Pancreas (tissue), 10 donors: ENCODE measurements around the gene SBNO2. TPM values are rescaled to one million over a fixed set of nuclear protein-coding genes. Genes with fewer than 3 reads are reported as not detected.

Experiments used
- ATAC-seq, 4 donors: fragments of 200-7000 bp; cut with Tn5 transposase; one replicate each; pipeline versions ENCODE4 v1.8.0 to v1.9.1; 2020; ENCODE audit warnings: mild to moderate bottlenecking in 4 of 4, moderate library complexity in 4 of 4
- DNase-seq, 6 donors: peaks; one replicate each; pipeline ENCODE4 v3.0.0-alpha.2; 2020
- FAIRE-seq: peaks from 2 replicates; lab custom pipeline; 2012; peaks lifted over from hg19 to GRCh38; lab: Jason Lieb, UNC
- H3K27ac ChIP-seq, 4 donors: fragments of 200-600 bp; sonication (generic); 1 replicate in 3 of 4; 2 replicates in 1 of 4; pipeline versions ENCODE4 v1.5.0 to v1.8.0; 2020
- H3K27me3 ChIP-seq, 4 donors: fragments of 200-600 bp; one replicate each; pipeline ENCODE4 v1.8.0; 2021
- H3K36me3 ChIP-seq, 3 donors: fragments of 200-600 bp; sonication (generic) in 1 of 3; one replicate each; pipeline versions ENCODE4 v1.5.0 to v1.8.0; 2020 to 2021
- H3K4me1 ChIP-seq, 3 donors: fragments of 200-600 bp; one replicate each; pipeline ENCODE4 v1.8.0; 2021
- H3K4me3 ChIP-seq, 4 donors: fragments of 200-600 bp; sonication (generic) in 2 of 4; one replicate each; pipeline versions ENCODE4 v1.5.0 to v1.8.0; 2020 to 2021
- H3K9me3 ChIP-seq, 4 donors: fragments of 200-600 bp; one replicate each; pipeline ENCODE4 v1.8.0; 2021
- WGBS, 2 donors: extraction: QIAGEN DNeasy Blood & Tissue Kit; methylation state at CpG; one replicate each; pipeline ENCODE4 v1.1.7; 2013; 5-methylcytosine and 5-hydroxymethylcytosine counted together
- intact Hi-C, 3 donors: fragments of 100-400 bp; cut with DNase I; formaldehyde crosslinking; loops; one replicate each; pipeline versions ENCODE4 v1.11.1 to v1.14.2; 2022
- polyA plus RNA-seq, 2 donors: library from polyadenylated mRNA; stranded (reverse); fragments of 200-250 nt; gene quantifications; one replicate each; pipeline ENCODE4 v1.2.3, GENCODE V29; 2013
- total RNA-seq, 6 donors: library from RNA; stranded (reverse); fragmentation: NEBNext Ultra II Directional in 4 of 6; extraction: Animal tissue kit (Norgen Biotek cat#: 25700) in 4 of 6; gene quantifications; one replicate each; pipeline versions ENCODE4 v1.2.1 to v1.2.4, GENCODE V29; 2021 to 2023
- TF ChIP-seq, protein P1 (sequence below), 4 donors: fragments of 200-600 bp; sonication (generic) in 3 of 4; IDR thresholded peaks; one replicate each; pipeline versions ENCODE4 v1.5.0 to v1.8.0; 2021; ENCODE audit warnings: antibody characterized with exemption in 4 of 4
- donor health status: healthy with polysubstance abuse.
- donor health status: DM: no; HTN: no; CAD: no; lungs with moderate emphysema.
- donor health status: DM: no; HTN: no; CAD: no.
- donor health status: control.
- donor health status: control.
- donor health status: Bipolar disorder and iron deficiency.
- donor health status: DM: yes; HTN: yes; CAD: no.
- donor health status: DM: no; HTN: no; CAD: no.
- donor health status: DM: no; HTN: no; CAD: no.
- donor health status: DM: yes; HTN: yes; CAD: no.

SBNO2 gene
- total and polyA plus RNA-seq, 8 donors = 16.8 to 53.9 (median 27.4) TPM

DNA sequence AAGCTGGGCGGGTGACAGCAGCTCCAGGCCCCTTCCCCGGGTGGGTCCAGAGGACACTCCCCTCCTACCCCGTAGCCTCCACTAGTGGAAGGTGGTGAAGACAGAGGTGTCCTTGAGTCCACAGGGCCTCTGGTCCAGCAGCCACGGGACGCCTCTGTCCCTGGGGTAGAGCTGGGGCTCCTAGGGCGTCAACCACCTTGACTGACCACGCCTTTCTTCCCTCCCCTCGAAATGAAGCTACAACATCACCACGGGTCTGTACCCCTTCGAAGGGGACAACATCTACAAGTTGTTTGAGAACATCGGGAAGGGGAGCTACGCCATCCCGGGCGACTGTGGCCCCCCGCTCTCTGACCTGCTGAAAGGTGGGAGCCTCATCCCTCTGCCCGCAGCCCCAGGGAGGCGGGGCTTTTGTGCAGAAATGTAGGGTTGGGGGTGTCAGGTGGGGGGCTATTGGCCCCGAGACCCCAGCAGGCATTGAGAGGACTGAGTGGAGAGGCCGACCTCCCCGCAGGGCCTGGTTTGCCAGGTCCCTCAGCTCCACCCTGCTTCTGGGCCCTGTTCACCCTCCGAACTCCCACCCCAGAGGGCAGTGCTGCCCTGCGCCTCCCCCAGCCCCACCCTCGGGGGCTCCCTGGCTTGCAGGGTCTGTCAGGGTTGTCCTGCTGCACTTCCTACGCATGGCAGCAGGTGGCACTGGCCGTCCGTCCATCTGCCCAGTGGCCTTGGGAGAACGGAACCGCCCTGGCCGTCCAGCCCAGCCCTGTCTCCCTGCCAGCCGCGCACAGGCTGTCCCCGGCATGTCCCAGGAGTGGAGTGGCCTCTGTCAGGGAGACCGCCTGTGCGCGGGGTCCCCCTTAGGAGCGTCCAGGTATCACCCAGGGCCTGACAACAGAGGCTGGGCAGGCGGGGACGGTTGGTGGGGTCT lies 47.2 kb upstream of the SBNO2 start:
- intact Hi-C loops = no loop called here
- DNase-seq (peak in 5 of 6 donors; percentile 71 to 94 (median 86)), ATAC-seq (peak; percentile 76 to 89 (median 84)), FAIRE-seq (no peak)
- TF ChIP-seq, protein P1, sequence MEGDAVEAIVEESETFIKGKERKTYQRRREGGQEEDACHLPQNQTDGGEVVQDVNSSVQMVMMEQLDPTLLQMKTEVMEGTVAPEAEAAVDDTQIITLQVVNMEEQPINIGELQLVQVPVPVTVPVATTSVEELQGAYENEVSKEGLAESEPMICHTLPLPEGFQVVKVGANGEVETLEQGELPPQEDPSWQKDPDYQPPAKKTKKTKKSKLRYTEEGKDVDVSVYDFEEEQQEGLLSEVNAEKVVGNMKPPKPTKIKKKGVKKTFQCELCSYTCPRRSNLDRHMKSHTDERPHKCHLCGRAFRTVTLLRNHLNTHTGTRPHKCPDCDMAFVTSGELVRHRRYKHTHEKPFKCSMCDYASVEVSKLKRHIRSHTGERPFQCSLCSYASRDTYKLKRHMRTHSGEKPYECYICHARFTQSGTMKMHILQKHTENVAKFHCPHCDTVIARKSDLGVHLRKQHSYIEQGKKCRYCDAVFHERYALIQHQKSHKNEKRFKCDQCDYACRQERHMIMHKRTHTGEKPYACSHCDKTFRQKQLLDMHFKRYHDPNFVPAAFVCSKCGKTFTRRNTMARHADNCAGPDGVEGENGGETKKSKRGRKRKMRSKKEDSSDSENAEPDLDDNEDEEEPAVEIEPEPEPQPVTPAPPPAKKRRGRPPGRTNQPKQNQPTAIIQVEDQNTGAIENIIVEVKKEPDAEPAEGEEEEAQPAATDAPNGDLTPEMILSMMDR (IDR thresholded peaks at IDR 0.05) = peak; percentile 55 to 78 (median 71)
- Histone ChIP-seq H3K4me1 (peaks cover 0 to 5% (median 4%) of the 10 kb centered on the region in 3 donors), H3K27ac (no peak overlapping the region), H3K9me3 (no peaks in the 10 kb centered on the region), H3K4me3 (no peak overlapping the region), H3K27me3 (no peaks in the 10 kb centered on the region), H3K36me3 (peaks cover 0 to 20% (median 8%) of the 10 kb centered on the region in 3 donors)
- 53 to 56% methylated on average over 38 of the region's 38 CpGs for WGBS, 2 donors

DNA sequence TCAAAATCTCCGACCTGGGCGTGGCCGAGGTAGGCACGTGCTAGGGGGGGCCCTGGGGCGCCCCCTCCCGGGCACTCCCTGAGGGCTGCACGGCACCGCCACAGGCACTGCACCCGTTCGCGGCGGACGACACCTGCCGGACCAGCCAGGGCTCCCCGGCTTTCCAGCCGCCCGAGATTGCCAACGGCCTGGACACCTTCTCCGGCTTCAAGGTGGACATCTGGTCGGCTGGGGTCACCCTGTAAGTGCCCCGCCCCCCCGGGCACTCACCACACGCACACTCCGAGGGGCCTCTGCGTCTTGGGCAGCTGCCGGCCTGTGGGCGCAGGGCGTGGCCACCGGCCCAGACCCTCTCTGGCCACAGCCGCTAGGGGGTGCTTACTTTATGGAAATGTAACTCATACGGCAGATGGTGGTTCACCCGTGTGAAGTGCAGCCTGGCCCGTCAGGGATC lies 46.4 kb upstream of the SBNO2 start:
- peaks cover 5 to 9% (median 7%) of the 10 kb centered on the region in 3 donors for H3K4me1 ChIP-seq
- ATAC-seq (peak in 1 of 4 donors; percentile 2), DNase-seq (peak in 2 of 6 donors; percentile 45 to 76), FAIRE-seq (no peak)
- no peak overlapping the region for H3K27ac ChIP-seq
- no peaks in the 10 kb centered on the region for H3K27me3 ChIP-seq
- H3K36me3 ChIP-seq = peaks cover 0 to 20% (median 8%) of the 10 kb centered on the region in 3 donors
- WGBS, 2 donors = 82 to 84% methylated on average over 28 to 33 of the region's 33 CpGs
- no peaks in the 10 kb centered on the region for H3K9me3 ChIP-seq
- intact Hi-C loops = no loop called here
- no peak overlapping the region for H3K4me3 ChIP-seq
- TF ChIP-seq, protein P1 (IDR thresholded peaks at IDR 0.05) = no peak

DNA sequence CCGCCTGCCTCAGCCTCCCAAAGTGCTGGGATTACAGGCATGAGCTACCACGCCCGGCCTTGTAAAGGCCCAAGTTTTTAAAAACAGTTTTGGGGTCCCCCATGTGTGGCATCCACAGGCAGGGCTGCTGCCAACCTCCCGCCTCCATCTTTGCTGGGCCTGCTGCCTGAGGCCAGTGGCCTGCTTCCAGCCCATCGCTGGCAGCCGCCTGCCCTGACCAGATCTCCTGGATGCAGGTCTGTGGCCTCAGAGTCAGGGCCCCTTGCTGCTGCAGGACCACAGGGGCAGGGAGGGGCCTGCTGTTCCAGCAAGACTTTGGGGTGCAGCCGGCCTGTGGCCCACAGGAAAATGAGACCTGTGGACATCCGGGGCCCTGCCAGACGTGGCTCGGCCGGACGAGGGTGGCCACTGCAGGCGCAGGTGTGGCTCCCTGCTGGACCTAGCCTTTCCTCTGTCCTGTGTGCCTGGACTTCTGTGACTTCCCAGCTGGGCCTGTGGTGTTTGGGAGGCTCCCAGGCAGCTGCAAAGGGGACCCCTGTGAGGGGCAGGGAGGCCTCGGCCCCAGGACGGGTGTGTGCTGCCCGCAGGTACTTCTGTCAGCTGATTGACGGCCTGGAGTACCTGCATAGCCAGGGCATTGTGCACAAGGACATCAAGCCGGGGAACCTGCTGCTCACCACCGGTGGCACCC lies 45.9 kb upstream of the SBNO2 start:
- H3K4me3 ChIP-seq = no peak overlapping the region
- H3K36me3 ChIP-seq = peaks cover 0 to 20% (median 8%) of the 10 kb centered on the region in 3 donors
- no peak overlapping the region for H3K27ac ChIP-seq
- DNase-seq (peak in 1 of 6 donors; percentile 74), ATAC-seq (no peak), FAIRE-seq (no peak)
- intact Hi-C loops = no loop called here
- WGBS, 2 donors = 89 to 93% methylated on average over 19 of the region's 19 CpGs
- no peaks in the 10 kb centered on the region for H3K27me3 ChIP-seq
- H3K4me1 ChIP-seq = peaks cover 11 to 14% (median 13%) of the 10 kb centered on the region in 3 donors
- no peaks in the 10 kb centered on the region for H3K9me3 ChIP-seq
- TF ChIP-seq, protein P1 (IDR thresholded peaks at IDR 0.05) = no peak

DNA sequence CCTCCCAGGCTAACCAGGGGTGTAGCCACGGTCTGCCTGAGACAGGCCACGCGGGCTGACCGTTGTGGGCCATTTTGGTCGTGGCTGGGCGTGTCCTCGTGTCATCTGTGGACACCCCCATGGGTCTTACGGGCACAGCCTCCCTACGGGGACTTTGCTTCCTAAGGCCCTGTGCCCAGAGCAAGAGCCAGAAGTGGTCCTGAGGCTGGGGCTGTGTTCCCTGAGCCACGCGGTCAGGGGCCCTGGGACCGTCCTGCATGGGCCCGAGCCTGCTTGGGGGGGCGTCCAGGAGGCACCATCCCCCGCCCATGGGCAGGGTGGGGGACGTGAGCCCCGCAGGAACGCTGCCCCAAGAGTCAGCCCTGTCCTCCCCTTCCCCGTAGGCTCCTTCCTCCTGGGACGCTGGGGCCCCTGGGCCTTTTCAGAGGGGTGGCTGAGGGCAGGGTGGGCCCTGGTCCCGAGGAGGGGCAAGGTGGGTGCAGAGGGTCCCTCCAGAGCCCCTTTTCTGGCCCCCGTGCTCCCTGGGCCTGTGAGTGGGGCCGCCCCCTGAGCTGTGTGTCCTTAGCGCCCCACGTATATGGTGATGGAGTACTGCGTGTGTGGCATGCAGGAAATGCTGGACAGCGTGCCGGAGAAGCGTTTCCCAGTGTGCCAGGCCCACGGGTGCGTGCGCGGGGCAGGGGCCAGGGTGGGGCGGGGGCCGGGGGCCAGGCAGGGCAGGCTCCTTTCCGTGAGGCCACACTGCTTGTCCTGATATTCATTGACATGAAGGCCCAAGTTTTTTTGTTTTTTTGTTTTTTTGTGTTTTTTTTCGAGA lies 44.9 kb upstream of the SBNO2 start:
- intact Hi-C loops = no loop called here
- 88 to 90% methylated on average over 34 to 37 of the region's 37 CpGs for WGBS, 2 donors
- Histone ChIP-seq H3K27ac (no peak overlapping the region), H3K4me3 (no peak overlapping the region), H3K36me3 (peaks cover 0 to 20% (median 8%) of the 10 kb centered on the region in 3 donors), H3K9me3 (no peaks in the 10 kb centered on the region), H3K4me1 (peaks cover 18 to 24% (median 19%) of the 10 kb centered on the region in 3 donors), H3K27me3 (no peaks in the 10 kb centered on the region)
- DNase-seq = peak in 2 of 6 donors; percentile 28 to 69
- no peak for FAIRE-seq
- TF ChIP-seq, protein P1 (IDR thresholded peaks at IDR 0.05) = no peak
- no peak for ATAC-seq
